GM12891 (cell line): Measurements from ENCODE around the gene POT1. TPM values are rescaled to one million over a fixed set of nuclear protein-coding genes. Genes with fewer than 3 reads are reported as not detected.
A peak's percentile ranks its signal among the peaks of the same experiment; 100 is the strongest.
"Not testable (repeated sequence)": the region's sequence is repeated elsewhere in the genome, so short reads cannot be mapped to it uniquely, and the experiment has no call there.

Experiments
- DNase-seq: peaks from one replicate; pipeline ENCODE4 v3.0.0; 2011; ENCODE audit warnings: low spot score; ENCODE audit not compliant: insufficient read length
- FAIRE-seq: peaks from 2 replicates; lab custom pipeline; 2011; peaks lifted over from hg19 to GRCh38; lab: Jason Lieb, UNC
- PAX5 ChIP-seq: IDR thresholded peaks from 2 replicates; pipeline ENCODE4 v1.6.1; 2011; ENCODE audit warnings: low read length, moderate library complexity, mild to moderate bottlenecking; ENCODE audit not compliant: insufficient read depth, severe bottlenecking
- POLR2A ChIP-seq: IDR thresholded peaks from 2 replicates; pipeline ENCODE4 v1.6.1; 2011; ENCODE audit warnings: low read depth, low read length, control low read depth
- POLR2AphosphoS5 ChIP-seq: IDR thresholded peaks from 2 replicates; pipeline ENCODE4 v1.6.1; 2011; ENCODE audit warnings: low read depth, low read length, control low read depth
- POU2F2 ChIP-seq: IDR thresholded peaks from 2 replicates; pipeline ENCODE4 v1.6.1; 2011; ENCODE audit warnings: low read depth, mild to moderate bottlenecking, control low read depth, low read length, moderate library complexity
- SPI1 ChIP-seq: IDR thresholded peaks from 2 replicates; pipeline ENCODE4 v1.6.1; 2011; ENCODE audit warnings: low read depth, low read length, control low read depth
- TAF1 ChIP-seq: IDR thresholded peaks from 2 replicates; pipeline ENCODE4 v1.6.1; 2011; ENCODE audit warnings: low read depth, low read length, control low read depth
- polyA plus RNA-seq: library from polyadenylated mRNA; unstranded; fragments of >200 nt; gene quantifications from one replicate; pipeline ENCODE4 v1.2.1, GENCODE V29; 2012; ENCODE audit warnings: low read depth, missing spikeins, inconsistent platforms; ENCODE audit not compliant: missing spikeins

POT1 gene, protein sequence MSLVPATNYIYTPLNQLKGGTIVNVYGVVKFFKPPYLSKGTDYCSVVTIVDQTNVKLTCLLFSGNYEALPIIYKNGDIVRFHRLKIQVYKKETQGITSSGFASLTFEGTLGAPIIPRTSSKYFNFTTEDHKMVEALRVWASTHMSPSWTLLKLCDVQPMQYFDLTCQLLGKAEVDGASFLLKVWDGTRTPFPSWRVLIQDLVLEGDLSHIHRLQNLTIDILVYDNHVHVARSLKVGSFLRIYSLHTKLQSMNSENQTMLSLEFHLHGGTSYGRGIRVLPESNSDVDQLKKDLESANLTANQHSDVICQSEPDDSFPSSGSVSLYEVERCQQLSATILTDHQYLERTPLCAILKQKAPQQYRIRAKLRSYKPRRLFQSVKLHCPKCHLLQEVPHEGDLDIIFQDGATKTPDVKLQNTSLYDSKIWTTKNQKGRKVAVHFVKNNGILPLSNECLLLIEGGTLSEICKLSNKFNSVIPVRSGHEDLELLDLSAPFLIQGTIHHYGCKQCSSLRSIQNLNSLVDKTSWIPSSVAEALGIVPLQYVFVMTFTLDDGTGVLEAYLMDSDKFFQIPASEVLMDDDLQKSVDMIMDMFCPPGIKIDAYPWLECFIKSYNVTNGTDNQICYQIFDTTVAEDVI
- polyA plus RNA-seq = 24.8 TPM

DNA sequence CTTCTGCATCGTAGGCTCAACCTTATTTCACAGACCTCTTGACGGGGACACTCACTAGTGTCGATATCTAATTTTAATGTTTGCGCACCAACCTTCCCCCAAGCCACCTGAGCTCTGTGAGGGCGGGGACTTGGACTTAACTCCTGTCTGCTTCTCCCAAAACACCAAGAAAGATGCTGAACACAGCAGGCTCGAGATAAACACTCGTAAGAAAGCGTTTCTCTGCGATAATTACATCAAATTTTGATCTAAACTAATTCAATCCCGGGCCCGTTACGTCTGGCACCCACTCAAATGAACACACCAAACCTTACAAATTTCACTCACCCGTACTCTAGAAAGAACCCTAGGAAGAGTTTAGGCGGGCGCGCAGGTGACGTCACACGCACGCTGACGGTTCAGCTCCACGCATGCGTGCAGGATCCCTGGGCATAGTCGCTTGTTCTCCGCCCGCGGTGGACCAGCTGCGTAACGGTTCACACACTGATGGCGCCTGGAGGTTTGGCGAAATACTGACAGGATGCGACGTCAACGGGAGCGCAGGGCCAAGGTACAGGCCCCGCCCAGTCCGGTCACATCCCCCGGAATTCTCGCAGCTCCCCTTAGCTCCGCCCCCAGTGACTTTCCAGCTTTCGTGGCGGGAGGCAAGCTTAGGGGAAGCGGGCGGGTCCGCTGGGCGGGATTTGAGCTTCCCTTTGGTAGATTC is at the start of gene POT1:
POT1 (minus strand) TSS at position 359 of the 706 bp plus-strand sequence. CDS start 32,652 bp downstream, outside the sequence.
- FAIRE-seq = peak; percentile 99
- TF ChIP-seq POU2F2 (peak; percentile 36; the same call in 1 of the 2 replicates), POLR2A (peak; percentile 69; the same call in 1 of the 2 replicates), TAF1 (peak; percentile 33; the same call in 1 of the 2 replicates), SPI1 (0 out of 2 replicates have a peak, but pooled peaks have one; percentile 20), PAX5 (no peak), POLR2AphosphoS5 (peak; percentile 71)

DNA sequence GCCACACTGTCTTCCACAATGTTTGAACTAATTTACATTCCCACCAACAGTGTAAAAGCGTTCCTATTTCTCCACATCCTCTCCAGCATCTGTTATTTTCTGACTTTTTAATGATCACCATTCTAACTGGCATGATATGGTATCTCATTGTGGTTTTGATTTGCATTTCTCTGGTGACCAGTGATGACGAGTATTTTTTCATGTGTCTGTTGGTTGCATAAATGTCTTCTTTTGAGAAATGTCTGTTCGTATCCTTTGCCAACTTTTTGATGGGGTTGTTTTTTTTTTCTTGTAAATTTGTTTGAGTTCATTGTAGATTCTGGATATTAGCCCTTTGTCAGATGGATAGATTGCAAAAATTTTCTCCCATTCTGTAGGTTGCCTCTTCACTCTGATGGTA is 45.5 kb upstream of the POT1 start:
- not testable (repeated sequence) for FAIRE-seq, DNase-seq

More for the DNA sequence above, at the start of gene POT1:
- peak; percentile 56 for DNase-seq

DNA sequence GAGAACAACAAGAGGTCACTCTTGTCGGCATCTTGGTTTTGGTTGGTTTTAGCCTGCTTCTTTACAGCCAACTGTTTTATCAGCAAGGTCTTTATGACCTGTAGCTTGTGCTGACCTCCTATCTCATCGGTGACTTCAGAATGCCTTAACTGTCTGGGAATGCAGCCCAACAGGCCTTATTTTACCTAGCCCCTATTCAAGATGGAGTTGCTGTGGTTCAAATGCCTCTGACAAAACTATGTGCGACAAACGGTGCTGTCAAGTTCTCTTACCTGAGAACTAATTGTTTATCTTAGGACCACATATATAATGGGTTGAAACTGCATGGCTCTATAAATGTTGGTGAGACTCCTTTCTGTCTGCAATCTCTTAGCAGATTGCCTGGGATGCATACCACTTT is 35.9 kb upstream of the POT1 start:
- FAIRE-seq (no peak), DNase-seq (no peak)
- no peak for TF ChIP-seq TAF1
- TF ChIP-seq POU2F2 = no peak
- no peak for TF ChIP-seq SPI1
- TF ChIP-seq POLR2AphosphoS5 = no peak
- no peak for TF ChIP-seq PAX5
- no peak for TF ChIP-seq POLR2A

DNA sequence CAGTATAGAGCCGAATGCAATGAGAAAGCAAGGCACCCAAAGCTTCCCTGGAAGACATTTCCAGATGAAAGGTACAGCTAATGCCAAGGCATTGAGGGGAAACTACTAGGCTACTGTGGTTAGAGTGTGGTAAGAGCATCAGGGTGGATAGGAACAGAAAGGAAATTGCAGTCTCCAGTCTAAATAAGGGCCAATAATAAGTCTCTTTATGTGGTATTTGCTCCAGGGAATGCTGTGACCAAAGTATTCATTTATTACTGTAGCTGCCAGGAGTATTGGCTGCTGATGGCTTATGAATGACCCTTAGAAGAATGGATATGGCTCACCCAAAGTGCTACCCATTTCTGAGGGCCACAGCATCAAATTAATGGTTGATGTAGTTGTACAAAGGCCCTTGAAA is 30.1 kb upstream of the POT1 start:
- DNase-seq = no peak
- no peak for FAIRE-seq
- TF ChIP-seq TAF1 = no peak
- no peak for TF ChIP-seq PAX5
- TF ChIP-seq SPI1 = no peak
- TF ChIP-seq POLR2A = no peak
- no peak for TF ChIP-seq POU2F2

DNA sequence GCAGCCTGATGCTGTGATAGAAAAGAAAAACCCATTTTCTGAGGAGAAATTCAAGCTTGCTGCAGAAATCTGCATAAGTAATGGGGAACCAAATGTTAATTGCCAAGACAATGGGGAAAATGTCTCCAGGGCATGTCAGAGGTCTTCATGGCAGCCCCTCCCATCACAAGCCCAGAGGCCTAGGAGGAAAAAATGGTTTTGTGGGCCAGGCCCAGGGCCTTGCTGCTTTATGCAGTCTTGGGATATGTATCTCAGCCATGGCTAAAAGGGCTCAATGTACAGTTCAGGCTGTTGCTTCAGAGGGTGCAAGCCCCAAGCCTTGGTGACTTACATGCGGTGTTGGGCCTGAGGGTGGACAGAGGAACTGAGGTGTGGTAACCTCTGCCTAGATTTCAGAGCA is 28.3 kb upstream of the POT1 start:
- not testable (repeated sequence) for FAIRE-seq, DNase-seq

DNA sequence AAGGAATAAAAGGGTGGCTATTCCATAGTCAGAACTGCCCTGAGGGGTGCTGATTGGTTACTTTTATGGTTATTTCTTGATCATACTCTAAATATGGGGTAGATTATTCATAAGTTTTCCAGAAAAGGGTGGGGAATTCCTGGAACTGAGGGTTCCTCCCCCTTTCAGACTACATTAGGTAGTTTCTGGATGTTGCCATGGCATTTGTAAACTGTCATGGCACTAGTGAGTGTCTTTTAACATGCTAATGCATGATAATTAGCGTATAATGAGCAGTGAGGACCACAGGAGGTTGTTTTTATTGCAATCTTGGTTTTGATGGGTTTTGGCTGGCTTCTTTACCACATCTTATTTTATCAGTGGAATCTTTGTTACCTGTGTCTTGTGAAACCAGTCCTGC is 26.5 kb upstream of the POT1 start:
- no peak for TF ChIP-seq POLR2A
- no peak for TF ChIP-seq TAF1
- DNase-seq (no peak), FAIRE-seq (no peak)

DNA sequence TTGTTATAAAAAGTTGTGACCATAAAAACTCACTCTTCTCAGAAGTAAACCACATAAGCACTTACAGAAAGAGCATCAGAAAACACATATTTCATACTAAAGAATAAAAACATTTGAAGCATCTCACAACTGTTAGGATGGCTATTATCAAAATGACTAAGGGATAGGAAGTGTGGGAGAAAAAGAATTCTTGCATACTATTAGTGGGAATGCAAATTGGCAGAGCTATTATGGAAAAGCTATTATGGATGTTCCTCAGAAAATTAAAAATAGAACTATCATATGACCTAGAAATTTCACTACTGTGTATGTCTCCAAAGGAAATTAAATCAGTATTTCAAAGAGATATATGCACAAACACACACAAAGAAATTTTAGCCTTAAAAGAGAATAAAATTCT is 25.2 kb upstream of the POT1 start:
- FAIRE-seq = no peak
- DNase-seq = no peak
- TF ChIP-seq PAX5 = no peak
- TF ChIP-seq POLR2A = no peak
- TF ChIP-seq POLR2AphosphoS5 = no peak
- no peak for TF ChIP-seq POU2F2
- no peak for TF ChIP-seq SPI1
- TF ChIP-seq TAF1 = no peak

DNA sequence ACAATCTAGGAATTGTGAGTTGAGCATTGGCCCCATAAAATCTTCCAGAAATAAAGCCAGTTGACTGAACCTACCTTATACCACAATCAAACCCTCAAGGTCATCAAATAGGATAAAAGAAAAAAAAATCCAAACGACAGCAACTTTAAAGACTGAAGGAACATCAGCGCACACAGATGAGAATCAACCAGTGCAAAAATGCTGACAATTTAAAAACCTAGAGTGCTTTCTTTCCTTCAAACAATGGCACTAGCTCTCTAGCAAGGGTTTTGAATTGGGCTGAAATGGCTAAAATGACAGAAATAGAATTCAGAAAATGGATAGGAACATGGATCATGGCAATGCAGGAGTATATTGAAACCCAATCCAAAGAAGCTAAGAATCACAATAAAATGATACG is 16.1 kb upstream of the POT1 start:
- FAIRE-seq (no peak), DNase-seq (no peak)
- no peak for TF ChIP-seq PAX5
- TF ChIP-seq POU2F2 = no peak
- TF ChIP-seq POLR2A = no peak

DNA sequence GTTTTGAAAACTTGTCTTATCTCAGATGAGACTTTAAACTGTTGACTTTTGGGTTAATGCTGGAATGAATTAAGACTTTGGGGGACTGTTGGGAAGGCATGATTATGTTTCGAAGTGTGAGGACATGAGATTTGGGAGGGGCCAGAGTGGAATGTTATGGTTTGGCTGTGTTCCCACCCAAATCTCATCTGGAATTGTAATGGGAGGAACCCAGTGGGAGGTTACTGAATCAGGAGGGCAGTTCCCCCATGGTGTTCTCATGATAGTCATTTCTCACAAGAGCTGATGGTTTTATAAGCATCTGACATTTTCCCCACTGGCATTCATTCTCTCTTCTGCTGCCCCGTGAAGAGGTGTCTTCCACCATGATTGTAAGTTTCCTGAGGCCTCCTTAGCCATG is 13.8 kb upstream of the POT1 start:
- TF ChIP-seq POLR2AphosphoS5 (no peak), POLR2A (no peak), POU2F2 (no peak), TAF1 (no peak), SPI1 (no peak), PAX5 (no peak)
- FAIRE-seq (no peak), DNase-seq (no peak)

DNA sequence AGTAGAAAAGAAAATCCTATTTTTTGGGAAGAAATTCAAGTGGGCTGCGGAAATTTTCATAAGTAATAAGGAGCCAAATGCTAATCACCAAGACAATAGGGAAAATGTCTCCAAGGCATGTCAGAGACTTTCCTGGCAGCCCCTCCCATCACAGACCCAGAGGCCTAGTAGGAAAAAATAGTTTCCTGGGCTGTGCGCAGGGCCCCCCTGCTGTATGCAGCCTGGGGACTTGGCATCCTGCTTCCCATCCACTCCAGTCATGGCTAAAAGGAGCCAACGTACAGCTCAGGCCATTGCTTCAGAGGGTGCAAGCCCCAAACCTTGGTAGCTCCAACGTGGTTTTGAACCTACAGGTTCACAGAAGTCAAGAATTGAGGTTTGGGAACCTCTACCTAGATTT is 12.8 kb upstream of the POT1 start:
- TF ChIP-seq POLR2AphosphoS5 (no peak), SPI1 (no peak), POU2F2 (no peak), PAX5 (no peak), POLR2A (no peak), TAF1 (no peak)
- DNase-seq (no peak), FAIRE-seq (no peak)

DNA sequence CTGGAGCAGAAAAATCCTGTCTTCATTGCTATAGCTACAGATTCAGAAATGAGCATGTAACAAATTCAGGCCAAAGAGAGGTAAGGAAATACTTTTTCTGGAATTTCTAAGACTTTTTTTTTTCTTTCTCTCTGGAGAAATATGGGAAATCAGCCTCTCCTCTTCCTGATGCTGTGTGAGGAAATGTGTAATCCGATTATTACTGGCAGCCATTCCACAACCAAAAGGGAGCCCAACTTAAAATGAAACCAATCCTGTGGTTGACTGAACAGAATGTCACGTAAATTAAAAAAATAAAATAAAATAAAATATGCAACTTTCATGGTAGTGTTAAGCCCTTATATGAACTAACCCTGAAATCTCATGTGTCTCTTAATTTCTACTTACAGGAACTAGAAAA is 10.7 kb upstream of the POT1 start:
- TF ChIP-seq SPI1 (no peak), POLR2AphosphoS5 (no peak), POLR2A (no peak), POU2F2 (no peak), PAX5 (no peak), TAF1 (no peak)
- DNase-seq = no peak
- no peak for FAIRE-seq
